HepG2 (cell line): ENCODE measurements around the gene ZCCHC8. TPM values are rescaled to one million over a fixed set of nuclear protein-coding genes. Genes with fewer than 3 reads are reported as not detected.
A peak's percentile ranks its signal among the peaks of the same experiment; 100 is the strongest.

Experiments
- ARID3A ChIP-seq: IDR thresholded peaks from 2 replicates; pipeline ENCODE4 v1.6.1; 2012; ENCODE audit warnings: low read depth, low read length, improper control_type of control experiment
- ATF4 ChIP-seq, 2 experiments: fragments of 450-650 bp in 1 of 2; sonication (generic) in 1 of 2; formaldehyde crosslinking; IDR thresholded peaks; 2 replicates each; pipeline versions ENCODE4 v1.5.0 to v1.8.0; 2020 to 2022; ENCODE audit warnings: mild to moderate bottlenecking in 1 of 2, missing genetic modification reagents in 1 of 2
- CHD2 ChIP-seq: IDR thresholded peaks from 2 replicates; pipeline ENCODE4 v1.6.1; 2011; ENCODE audit warnings: low read depth, low read length, improper control_type of control experiment
- DDIT3 ChIP-seq: sonication (generic); formaldehyde crosslinking; IDR thresholded peaks from 2 replicates; pipeline ENCODE4 v1.4.0; 2020; ENCODE audit warnings: mild to moderate bottlenecking, missing genetic modification reagents
- GFI1 ChIP-seq: sonication (generic); formaldehyde crosslinking; IDR thresholded peaks from 2 replicates; pipeline ENCODE4 v1.5.0; 2020; ENCODE audit warnings: missing genetic modification reagents, mild to moderate bottlenecking, borderline replicate concordance
- HIVEP1 ChIP-seq: sonication (generic); formaldehyde crosslinking; IDR thresholded peaks from 2 replicates; pipeline ENCODE4 v1.4.0; 2020; ENCODE audit warnings: mild to moderate bottlenecking, missing genetic modification reagents
- HOXA3 ChIP-seq: sonication (generic); formaldehyde crosslinking; IDR thresholded peaks from 2 replicates; pipeline ENCODE4 v1.5.0; 2020; ENCODE audit warnings: missing genetic modification reagents
- KAT7 ChIP-seq: IDR thresholded peaks from 2 replicates; pipeline ENCODE4 v1.6.1; 2018; ENCODE audit warnings: borderline replicate concordance, missing compliant biosample characterization
- KMT2A ChIP-seq: sonication (generic); formaldehyde crosslinking; IDR thresholded peaks from 2 replicates; pipeline ENCODE4 v1.4.0; 2020; ENCODE audit warnings: missing genetic modification reagents
- NCOA1 ChIP-seq: sonication (generic); formaldehyde crosslinking; IDR thresholded peaks from 2 replicates; pipeline ENCODE4 v1.9.0; 2021; ENCODE audit warnings: missing genetic modification reagents
- SAFB2 ChIP-seq: sonication (generic); formaldehyde crosslinking; IDR thresholded peaks from 2 replicates; pipeline ENCODE4 v1.5.1; 2020; ENCODE audit warnings: missing genetic modification reagents, low read depth, mild to moderate bottlenecking, borderline replicate concordance
- SAP130 ChIP-seq: IDR thresholded peaks from 2 replicates; pipeline ENCODE4 v1.6.1; 2016; ENCODE audit warnings: low read depth
- USF2 ChIP-seq, 2 experiments: sonication (generic) in 1 of 2; formaldehyde crosslinking in 1 of 2; IDR thresholded peaks; 2 replicates each; pipeline versions ENCODE4 v1.5.1 to v1.6.1; 2011 to 2020; ENCODE audit warnings: borderline replicate concordance in 1 of 2, low read depth in 1 of 2, low read length in 1 of 2, mild to moderate bottlenecking in 1 of 2, missing genetic modification reagents in 1 of 2, moderate library complexity in 1 of 2
- ZNF878 ChIP-seq: sonication (generic); formaldehyde crosslinking; IDR thresholded peaks from 2 replicates; pipeline ENCODE4 v1.8.1; 2023; ENCODE audit warnings: mild to moderate bottlenecking, missing genetic modification reagents, moderate library complexity
- polyA plus RNA-seq, 8 experiments: library from polyadenylated mRNA; depleted of rRNA in 3 of 8; stranded (reverse) in 7 of 8; unstranded in 1 of 8; fragments of >200 nt; fragmentation: Illumina TruSeq in 4 of 8; extraction: Trizol in 4 of 8; gene quantifications; 2 replicates each; pipeline versions ENCODE4 v1.2.1 to v1.2.3, GENCODE V29; 2011 to 2016; ENCODE audit warnings: low read depth in 4 of 8, missing spikeins in 1 of 8, mixed read lengths in 1 of 8; ENCODE audit not compliant: insufficient read depth in 1 of 8
- total RNA-seq, 5 experiments: library from RNA; depleted of rRNA; stranded (reverse); fragments of >200 nt; fragmentation: Illumina TruSeq; extraction: Trizol; gene quantifications; 2 replicates each; pipeline ENCODE4 v1.2.3, GENCODE V29; 2016; ENCODE audit warnings: low read depth in 1 of 5
- TF ChIP-seq, protein P1 (sequence below): sonication (generic); formaldehyde crosslinking; IDR thresholded peaks from 2 replicates; pipeline ENCODE4 v1.4.0; 2020; ENCODE audit warnings: mild to moderate bottlenecking, missing genetic modification reagents

ZCCHC8 gene
- total and polyA plus RNA-seq, 2 of the 13 experiments (the other 11 are each of a cell fraction or from before 2014, with no cell fraction given): 18.6 to 20.9 TPM

DNA sequence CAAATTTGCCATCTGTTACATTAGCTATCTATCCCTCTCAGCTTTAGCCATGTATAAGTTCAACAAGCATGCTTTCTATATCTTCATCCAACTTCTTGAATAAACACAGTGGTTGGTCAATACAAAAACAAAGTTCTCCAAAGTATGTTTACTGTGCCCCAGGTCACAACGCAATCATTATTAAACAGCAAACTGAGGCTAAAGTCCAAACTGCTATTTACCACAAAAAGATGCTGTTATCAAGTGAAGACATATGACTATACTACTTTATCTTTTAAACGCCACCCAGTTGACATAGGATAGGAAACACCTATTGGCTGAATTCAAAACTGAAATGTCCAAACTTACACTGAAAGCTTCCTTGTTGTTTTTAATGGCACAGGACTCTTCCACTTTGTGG, 11.7 kb downstream of the ZCCHC8 start (continued):
- TF ChIP-seq, protein P1, sequence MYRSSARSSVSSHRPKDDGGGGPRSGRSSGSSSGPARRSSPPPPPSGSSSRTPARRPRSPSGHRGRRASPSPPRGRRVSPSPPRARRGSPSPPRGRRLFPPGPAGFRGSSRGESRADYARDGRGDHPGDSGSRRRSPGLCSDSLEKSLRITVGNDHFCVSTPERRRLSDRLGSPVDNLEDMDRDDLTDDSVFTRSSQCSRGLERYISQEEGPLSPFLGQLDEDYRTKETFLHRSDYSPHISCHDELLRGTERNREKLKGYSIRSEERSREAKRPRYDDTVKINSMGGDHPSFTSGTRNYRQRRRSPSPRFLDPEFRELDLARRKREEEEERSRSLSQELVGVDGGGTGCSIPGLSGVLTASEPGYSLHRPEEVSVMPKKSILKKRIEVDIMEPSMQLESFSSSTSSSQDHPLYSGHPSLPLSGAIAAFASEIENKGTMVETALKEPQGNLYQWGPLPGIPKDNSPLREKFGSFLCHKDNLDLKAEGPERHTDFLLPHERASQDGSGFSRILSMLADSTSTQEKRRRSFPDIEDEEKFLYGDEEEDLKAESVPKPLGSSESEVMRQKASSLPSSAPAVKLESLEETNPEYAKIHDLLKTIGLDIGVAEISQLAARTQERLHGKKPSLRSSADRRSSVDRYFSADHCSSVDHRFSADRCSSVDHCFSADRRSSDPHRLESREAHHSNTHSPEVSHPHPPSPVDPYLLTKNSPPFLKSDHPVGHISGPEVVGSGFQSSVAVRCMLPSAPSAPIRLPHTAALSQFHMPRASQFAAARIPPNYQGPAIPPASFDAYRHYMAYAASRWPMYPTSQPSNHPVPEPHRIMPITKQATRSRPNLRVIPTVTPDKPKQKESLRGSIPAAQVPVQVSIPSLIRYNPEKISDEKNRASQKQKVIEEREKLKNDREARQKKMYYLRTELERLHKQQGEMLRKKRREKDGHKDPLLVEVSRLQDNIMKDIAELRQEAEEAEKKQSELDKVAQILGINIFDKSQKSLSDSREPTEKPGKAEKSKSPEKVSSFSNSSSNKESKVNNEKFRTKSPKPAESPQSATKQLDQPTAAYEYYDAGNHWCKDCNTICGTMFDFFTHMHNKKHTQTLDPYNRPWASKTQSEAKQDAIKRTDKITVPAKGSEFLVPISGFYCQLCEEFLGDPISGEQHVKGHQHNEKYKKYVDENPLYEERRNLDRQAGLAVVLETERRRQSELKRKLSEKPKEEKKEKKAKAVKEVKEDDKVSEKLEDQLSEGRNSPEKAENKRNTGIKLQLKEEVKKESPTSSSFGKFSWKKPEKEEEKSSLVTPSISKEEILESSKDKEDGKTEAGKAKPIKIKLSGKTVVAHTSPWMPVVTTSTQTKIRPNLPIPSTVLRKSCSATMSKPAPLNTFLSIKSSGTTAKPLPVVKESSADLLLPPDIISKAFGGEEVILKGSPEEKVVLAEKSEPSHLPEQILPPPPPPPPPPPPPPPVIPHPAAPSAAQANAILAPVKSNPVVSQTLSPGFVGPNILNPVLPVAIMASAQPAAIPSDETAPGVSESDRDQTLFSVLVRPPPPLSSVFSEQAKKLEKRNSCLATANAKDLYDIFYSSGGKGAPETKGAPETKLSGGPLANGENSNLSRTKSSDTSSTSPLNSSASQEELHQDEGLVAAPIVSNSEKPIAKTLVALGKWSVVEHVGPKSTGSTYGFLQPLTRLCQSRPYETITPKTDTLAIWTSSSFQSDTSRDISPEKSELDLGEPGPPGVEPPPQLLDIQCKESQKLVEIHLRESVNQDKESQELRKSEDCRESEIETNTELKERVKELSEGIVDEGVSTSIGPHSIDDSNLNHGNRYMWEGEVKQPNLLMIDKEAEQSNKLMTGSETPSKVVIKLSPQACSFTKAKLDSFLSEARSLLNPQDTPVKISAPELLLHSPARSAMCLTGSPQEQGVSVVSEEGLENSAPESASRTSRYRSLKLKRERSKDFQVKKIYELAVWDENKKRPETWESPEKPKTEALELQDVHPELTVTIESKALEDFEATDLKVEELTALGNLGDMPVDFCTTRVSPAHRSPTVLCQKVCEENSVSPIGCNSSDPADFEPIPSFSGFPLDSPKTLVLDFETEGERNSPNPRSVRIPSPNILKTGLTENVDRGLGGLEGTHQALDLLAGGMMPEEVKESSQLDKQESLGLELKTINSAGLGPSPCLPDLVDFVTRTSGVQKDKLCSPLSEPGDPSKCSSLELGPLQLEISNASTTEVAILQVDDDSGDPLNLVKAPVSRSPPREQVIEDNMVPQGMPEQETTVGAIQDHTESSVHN (CRISPR knock-in tag): no peak
- no peak for TF ChIP-seq KMT2A (CRISPR knock-in tag)
- no peak for TF ChIP-seq SAFB2 (CRISPR knock-in tag)
- peak; percentile 87 for TF ChIP-seq SAP130
- TF ChIP-seq DDIT3 (CRISPR knock-in tag): no peak
- TF ChIP-seq ATF4 (CRISPR knock-in tag; IDR thresholded peaks at IDR 0.05): peak in 1 of 2 experiments; percentile 79; a peak in 2 of 4 replicates
- TF ChIP-seq GFI1: peak; percentile 61; the same call in 1 of the 2 replicates
- TF ChIP-seq NCOA1 (CRISPR knock-in tag): no peak
- TF ChIP-seq ARID3A: peak; percentile 96
- TF ChIP-seq HOXA3 (CRISPR knock-in tag): no peak
- TF ChIP-seq HIVEP1 (CRISPR knock-in tag): no peak
- TF ChIP-seq USF2 (IDR thresholded peaks at IDR 0.05; ENCODE audit: low read depth, low read length): no peak
- no peak for TF ChIP-seq USF2 (CRISPR knock-in tag; IDR thresholded peaks at IDR 0.05; ENCODE audit: borderline replicate concordance)
- TF ChIP-seq ZNF878 (CRISPR knock-in tag): peak; percentile 63; the same call in 1 of the 2 replicates
- TF ChIP-seq CHD2: no peak
- no peak for TF ChIP-seq KAT7
